Thoracic aorta (tissue), 2 donors: Measurements from ENCODE around the gene JSRP1. TPM values are rescaled to one million over a fixed set of nuclear protein-coding genes. Genes with fewer than 3 reads are reported as not detected.

Source experiments
- ATAC-seq: fragments of 150-250 bp; one replicate; pipeline ENCODE4 v1.8.0; 2017; ENCODE audit warnings: low read depth; ENCODE audit not compliant: insufficient number of reproducible peaks, low FRiP score
- DNase-seq: peaks from one replicate; pipeline ENCODE4 v3.0.0-alpha.2; 2020; ENCODE audit warnings: low spot score
- H3K27ac ChIP-seq, 2 donors: fragments of 200-600 bp; sonication (generic); 1 replicate in 1 of 2; 2 replicates in 1 of 2; pipeline ENCODE4 v1.5.1; 2016; ENCODE audit warnings: mild to moderate bottlenecking in 2 of 2, moderate library complexity in 2 of 2
- H3K27me3 ChIP-seq: fragments of 200-600 bp; sonication (generic); replicated peaks from 2 replicates; pipeline ENCODE4 v1.6.0; 2016; ENCODE audit warnings: mild to moderate bottlenecking; ENCODE audit not compliant: insufficient read depth
- H3K36me3 ChIP-seq: fragments of 200-600 bp; sonication (generic); one replicate; pipeline ENCODE4 v1.5.1; 2016
- H3K4me1 ChIP-seq, 2 donors: fragments of 200-600 bp; sonication (generic); 1 replicate in 1 of 2; 2 replicates in 1 of 2; pipeline versions ENCODE4 v1.5.1 to v1.6.0; 2016; ENCODE audit warnings: low read depth in 2 of 2, mild to moderate bottlenecking in 1 of 2; ENCODE audit not compliant: control insufficient read depth in 1 of 2
- H3K4me3 ChIP-seq: fragments of 200-600 bp; sonication (generic); 2 replicates; pipeline ENCODE4 v1.5.1; 2016; ENCODE audit warnings: mild to moderate bottlenecking
- H3K9me3 ChIP-seq: fragments of 200-600 bp; sonication (generic); 2 replicates; pipeline ENCODE4 v1.5.1; 2016
- CTCF ChIP-seq: fragments of 200-600 bp; sonication (generic); IDR thresholded peaks from one replicate; pipeline ENCODE4 v1.5.1; 2019; ENCODE audit warnings: antibody characterized with exemption
- total RNA-seq, 2 donors: library from RNA; depleted of rRNA; stranded (reverse); fragments of >200 nt; gene quantifications; one replicate each; pipeline versions ENCODE4 v1.1.0 to v1.2.3, GENCODE V29; 2016

JSRP1 gene
- total RNA-seq, 2 donors from 2014 or later = not detected

GRCh38 chr19:2300533-2300932, 44.3 kb upstream of the JSRP1 start:
- H3K4me3 ChIP-seq = no peak overlapping the region
- no peak for DNase-seq
- no peaks in the 10 kb centered on the region for H3K27me3 ChIP-seq
- no peaks in the 10 kb centered on the region for H3K36me3 ChIP-seq
- no peak for TF ChIP-seq CTCF
- no peak for ATAC-seq
- H3K9me3 ChIP-seq = no peaks in the 10 kb centered on the region
- H3K27ac ChIP-seq = no peak overlapping the region
- H3K4me1 ChIP-seq = peaks cover 0 to 8% of the 10 kb centered on the region in 2 donors

GRCh38 chr19:2296141-2296540, 39.9 kb upstream of the JSRP1 start:
- peaks cover 8 to 27% of the 10 kb centered on the region in 2 donors for H3K4me1 ChIP-seq
- ATAC-seq = no peak
- H3K9me3 ChIP-seq = no peaks in the 10 kb centered on the region
- H3K4me3 ChIP-seq = no peak overlapping the region
- no peak for TF ChIP-seq CTCF
- no peak overlapping the region for H3K27ac ChIP-seq
- H3K27me3 ChIP-seq = no peaks in the 10 kb centered on the region
- no peak for DNase-seq
- no peaks in the 10 kb centered on the region for H3K36me3 ChIP-seq

- H3K36me3 ChIP-seq = no peaks in the 10 kb centered on the region
- DNase-seq (no peak), ATAC-seq (peak; percentile 31)
- TF ChIP-seq CTCF = no peak
- H3K4me1 ChIP-seq = peaks cover 21 to 40% of the 10 kb centered on the region in 2 donors
- H3K4me3 ChIP-seq = peak overlapping the region; percentile 53
- peak overlapping the region; percentile 31 to 69 for H3K27ac ChIP-seq
- H3K27me3 ChIP-seq = no peaks in the 10 kb centered on the region
- no peaks in the 10 kb centered on the region for H3K9me3 ChIP-seq
Observed at GRCh38 chr19:2294687-2295335, 38.6 kb upstream of the JSRP1 start.

- H3K27ac ChIP-seq = no peak overlapping the region
- peak overlapping the region; percentile 63 for H3K4me3 ChIP-seq
- no peaks in the 10 kb centered on the region for H3K9me3 ChIP-seq
- DNase-seq = no peak
- no peak for ATAC-seq
- H3K27me3 ChIP-seq = peaks cover 7% of the 10 kb centered on the region
- H3K36me3 ChIP-seq = peaks cover 3% of the 10 kb centered on the region
- peaks cover 24 to 49% of the 10 kb centered on the region in 2 donors for H3K4me1 ChIP-seq
- TF ChIP-seq CTCF = no peak
Observed at GRCh38 chr19:2291185-2291751, 35.1 kb upstream of the JSRP1 start.

- peaks cover 3% of the 10 kb centered on the region for H3K36me3 ChIP-seq
- H3K4me3 ChIP-seq = peak overlapping the region; percentile 63
- no peak for ATAC-seq
- H3K27me3 ChIP-seq = peaks cover 7% of the 10 kb centered on the region
- no peaks in the 10 kb centered on the region for H3K9me3 ChIP-seq
- H3K27ac ChIP-seq = no peak overlapping the region
- TF ChIP-seq CTCF = no peak
- H3K4me1 ChIP-seq = peaks cover 24 to 49% of the 10 kb centered on the region in 2 donors
- DNase-seq = no peak
Observed at GRCh38 chr19:2290441-2291184, 34.4 kb upstream of the JSRP1 start.
